NK-92 (cell line): ENCODE data around the gene NEK1.
"Not testable (repeated sequence)": the region's sequence is repeated elsewhere in the genome, so short reads cannot be mapped to it uniquely, and the experiment has no call there.

Experiments
- DNase-seq: peaks from one replicate; lab custom pipeline; 2025; ENCODE audit not compliant: unreplicated experiment; lab: John Stamatoyannopoulos, UW

The NEK1 gene

DNA sequence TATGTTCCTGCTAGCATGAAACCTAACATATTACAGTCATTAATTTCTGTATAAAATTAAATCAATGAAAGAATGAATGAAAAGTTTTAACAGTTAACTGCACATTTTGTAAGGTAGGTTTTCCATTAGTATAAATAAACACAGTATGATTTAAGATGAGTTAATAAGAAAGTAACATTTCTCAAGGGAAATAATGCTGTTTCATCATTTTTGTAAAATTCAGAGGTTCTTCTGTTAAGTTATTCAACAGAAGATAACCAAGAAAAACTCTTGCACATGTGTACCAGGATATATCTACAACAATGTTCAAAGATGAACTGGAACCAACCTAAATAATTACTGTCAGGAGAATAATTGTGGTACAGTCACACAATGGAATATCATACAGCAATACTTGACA, 88.6 kb downstream of the NEK1 start:
- DNase-seq = no peak

- no peak for DNase-seq
These were observed 101.8 kb downstream of the NEK1 start for GRCh38 chr4:169510617-169511016.

DNA sequence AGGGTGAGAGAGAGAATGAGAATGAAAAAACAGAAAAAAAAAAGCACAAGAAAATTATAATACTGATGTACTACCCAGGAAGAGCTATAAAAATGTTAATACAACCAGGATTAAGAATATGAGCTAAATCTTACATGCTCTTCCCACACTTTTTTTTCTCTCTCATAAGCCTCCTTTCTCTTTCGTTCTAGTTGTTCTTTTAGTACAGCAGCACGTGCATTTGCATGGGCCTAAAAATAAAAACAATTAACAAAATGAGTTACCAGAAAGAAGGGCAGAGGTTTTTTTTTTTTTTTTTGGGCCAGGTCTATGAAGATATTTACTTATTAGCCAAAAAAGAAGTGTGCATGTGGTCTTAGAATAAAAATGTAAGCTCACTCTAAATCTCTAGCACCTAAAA, 105.5 kb downstream of the NEK1 start:
- no peak for DNase-seq

DNA sequence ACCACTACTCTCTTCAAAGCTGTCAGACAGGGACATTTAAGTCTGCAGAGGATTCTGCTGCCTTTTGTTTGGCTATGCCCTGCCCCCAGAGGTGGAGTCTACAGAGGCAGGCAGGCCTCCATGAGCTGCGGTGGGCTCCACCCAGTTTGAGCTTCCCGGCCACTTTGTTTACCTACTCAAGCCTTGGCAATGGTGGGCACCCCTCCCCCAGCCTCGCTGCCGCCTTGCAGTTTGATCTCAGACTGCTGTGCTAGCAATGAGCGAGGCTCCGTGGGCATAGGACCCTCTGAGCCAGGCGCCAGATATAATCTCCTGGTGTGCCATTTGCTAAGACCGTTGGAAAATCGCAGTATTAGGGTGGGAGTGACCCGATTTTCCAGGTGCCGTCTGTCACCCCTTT, 112.5 kb downstream of the NEK1 start:
- not testable (repeated sequence) for DNase-seq

DNA sequence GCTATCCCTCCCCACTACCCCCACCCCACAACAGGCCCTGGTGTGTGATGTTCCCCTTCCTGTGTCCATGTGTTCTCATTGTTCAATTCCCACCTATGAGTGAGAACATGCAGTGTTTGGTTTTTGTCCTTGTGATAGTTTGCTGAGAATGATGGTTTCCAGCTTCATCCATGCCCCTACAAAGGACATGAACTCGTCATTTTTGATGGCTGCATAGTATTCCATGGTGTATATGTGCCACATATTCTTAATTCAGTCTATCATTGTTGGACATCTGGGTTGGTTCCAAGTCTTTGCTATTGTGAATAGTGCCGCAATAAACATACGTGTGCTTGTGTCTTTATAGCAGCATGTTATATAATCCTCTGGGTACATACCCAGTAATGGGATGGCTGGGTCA, 118.1 kb downstream of the NEK1 start:
- not testable (repeated sequence) for DNase-seq

- DNase-seq = no peak
These were observed 119.2 kb downstream of the NEK1 start for GRCh38 chr4:169493164-169493524.

GRCh38 chr4:169492436-169493163, 119.8 kb downstream of the NEK1 start:
- no peak for DNase-seq

DNA sequence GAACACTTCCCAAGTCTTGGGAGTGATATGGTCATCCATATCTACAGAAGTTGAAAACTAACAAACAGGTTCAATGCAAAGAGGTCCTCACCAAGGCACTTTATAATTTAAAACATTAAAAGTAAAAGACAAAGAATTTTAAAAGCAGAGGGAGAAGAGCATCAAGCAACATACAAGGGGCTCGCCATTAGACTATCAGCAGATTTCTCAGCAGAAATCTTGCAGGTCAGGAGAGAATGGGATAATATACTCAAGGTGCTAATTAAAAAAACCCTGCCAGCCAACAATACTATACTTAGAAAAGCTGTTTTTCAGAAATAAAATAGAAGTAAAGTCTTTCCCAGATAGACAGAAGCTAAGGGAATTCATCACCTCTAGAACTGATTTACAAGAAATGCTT, 121.2 kb downstream of the NEK1 start:
- DNase-seq = no peak

- no peak for DNase-seq
These were observed 123.1 kb downstream of the NEK1 start for GRCh38 chr4:169489306-169489705.

GRCh38 chr4:169485791-169486742, 126.3 kb downstream of the NEK1 start:
- DNase-seq = no peak

DNA sequence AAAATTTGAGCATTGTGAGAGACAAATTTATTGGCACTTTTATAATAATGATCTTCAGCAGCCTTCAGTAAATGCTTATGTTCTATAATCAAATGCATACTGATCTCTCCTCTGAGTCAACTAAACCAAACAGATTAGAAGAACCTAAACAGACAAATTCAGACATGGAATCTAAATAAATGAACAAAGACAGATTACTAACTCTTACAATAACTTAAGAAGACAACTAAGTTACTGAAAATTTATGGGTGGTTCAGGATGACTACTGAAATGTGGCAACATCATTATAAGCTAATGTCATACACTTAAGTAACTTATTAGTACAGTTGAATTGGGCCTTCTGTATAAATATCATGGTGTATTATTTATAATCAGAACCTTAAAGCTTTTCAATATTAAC, 127.3 kb downstream of the NEK1 start:
- DNase-seq = no peak

GRCh38 chr4:169484485-169484884, 127.9 kb downstream of the NEK1 start:
- DNase-seq = no peak

- no peak for DNase-seq
These were observed 148.3 kb downstream of the NEK1 start for GRCh38 chr4:169464080-169464479.

DNA sequence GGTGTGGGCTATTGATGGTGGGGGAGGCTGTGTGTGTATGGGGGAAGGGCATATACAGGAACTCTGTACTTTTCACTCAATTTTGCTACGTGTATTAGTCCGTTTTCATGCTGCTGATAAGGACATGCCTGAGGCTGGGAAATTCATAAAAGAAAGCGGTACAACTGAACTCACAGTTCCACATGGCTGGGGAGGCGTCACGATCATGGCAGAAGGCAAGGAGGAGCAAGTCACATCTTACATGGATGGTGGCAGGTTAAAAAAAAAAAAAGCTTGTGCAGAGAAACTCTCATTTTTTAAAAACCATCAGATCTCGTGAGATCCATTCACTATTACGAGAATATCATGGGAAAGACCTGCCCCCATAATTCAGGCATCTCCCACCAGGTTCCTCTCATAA, 152.3 kb downstream of the NEK1 start:
- DNase-seq = no peak

- DNase-seq = no peak
These were observed 153.8 kb downstream of the NEK1 start for GRCh38 chr4:169458575-169458974.

DNA sequence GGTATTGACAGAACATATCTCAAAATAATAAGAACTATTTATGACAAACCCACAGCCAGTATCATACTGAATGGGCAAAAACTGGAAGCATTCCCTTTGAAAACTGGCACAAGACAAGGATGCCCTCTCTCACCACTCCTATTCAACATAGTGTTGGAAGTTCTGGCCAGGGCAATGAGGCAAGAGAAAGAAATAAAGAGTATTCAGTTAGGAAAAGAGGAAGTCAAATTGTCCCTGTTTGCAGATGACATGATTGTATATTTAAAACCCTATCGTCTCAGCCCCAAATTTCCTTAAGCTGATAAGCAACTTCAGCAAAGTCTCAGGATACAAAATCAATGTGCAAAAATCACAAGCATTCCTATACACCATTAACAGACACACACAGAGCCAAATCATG, 159.7 kb downstream of the NEK1 start:
- not testable (repeated sequence) for DNase-seq

DNA sequence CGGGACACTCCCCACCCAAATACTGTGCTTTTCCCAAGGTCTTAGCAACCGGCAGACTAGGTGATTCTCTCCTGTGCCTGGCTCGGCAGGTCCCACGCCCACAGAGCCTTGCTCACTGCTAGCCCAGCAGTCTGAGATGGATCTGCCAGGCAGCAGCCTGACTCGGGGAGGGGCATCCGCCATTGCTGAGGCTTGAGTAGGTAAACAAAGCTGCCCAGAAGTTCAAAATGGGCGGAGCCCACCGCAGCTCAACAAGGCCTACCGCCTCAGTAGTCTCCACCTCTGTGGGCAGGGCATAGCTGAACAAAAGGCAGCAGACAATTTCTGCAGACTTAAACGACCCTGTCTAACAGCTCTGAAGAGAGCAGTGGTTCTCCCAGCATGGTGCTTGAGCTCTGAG, 163.4 kb downstream of the NEK1 start:
- DNase-seq = not testable (repeated sequence)

DNA sequence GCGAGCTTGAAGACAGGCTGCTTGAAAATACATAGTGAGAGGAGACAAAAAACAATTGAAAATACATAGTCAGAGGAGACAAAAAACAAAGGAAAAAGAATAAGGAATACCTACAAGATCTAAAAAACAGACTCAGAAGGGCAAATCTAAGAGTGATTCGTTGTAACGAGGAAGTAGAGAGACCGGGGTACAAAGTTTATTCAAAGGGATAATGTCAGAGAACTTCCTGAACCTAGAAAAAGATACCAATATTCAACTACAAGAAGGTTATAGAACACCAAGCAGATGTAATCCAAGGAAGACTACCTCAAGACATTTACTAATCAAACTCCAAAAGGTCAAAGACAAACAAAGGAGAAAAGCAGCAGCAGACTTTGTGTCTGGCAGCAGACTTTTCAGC, 165.6 kb downstream of the NEK1 start:
- DNase-seq = no peak

DNA sequence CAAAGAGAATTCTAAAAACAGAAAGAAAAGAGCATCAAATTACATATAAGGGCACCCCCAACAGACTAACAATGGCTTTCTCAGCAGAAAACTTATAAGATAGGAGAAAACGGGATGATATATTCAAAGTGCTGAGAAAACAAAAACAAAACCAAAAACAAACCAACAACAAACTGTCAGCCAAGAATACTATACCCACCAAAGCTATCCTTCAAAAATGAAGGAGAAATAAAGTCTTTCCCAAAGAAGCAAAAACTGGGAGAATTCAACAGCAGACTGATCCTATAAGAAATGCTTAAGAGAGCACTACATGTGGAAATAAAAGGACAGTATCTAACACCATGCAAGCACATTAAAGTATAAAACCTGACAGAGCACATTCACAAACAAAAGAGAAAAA, 168.6 kb downstream of the NEK1 start:
- no peak for DNase-seq

DNA sequence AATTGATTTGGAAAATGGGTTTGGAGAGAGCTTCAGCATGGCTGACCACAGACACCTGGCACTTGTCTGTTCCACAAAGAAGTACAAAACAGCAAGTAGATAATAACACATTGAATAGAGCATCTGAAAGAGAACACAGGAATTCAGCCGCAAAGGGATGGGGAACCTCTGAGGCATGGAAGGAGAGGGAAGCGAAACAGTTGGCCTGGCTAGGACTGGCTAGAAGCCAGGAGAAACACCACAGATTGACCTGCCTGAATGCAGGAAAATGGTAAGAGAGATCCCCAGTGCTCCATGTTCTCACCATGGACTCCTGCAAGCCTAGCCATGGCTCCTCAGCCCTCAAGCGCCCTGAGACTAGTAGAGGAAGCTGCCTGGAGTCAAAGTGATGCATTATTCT, 171.9 kb downstream of the NEK1 start:
- no peak for DNase-seq

- DNase-seq = no peak
These were observed 173.1 kb downstream of the NEK1 start for GRCh38 chr4:169439244-169439643.

GRCh38 chr4:169438057-169438480, 174.3 kb downstream of the NEK1 start:
- no peak for DNase-seq
